WTC11 (cell line): ENCODE measurements around the gene FAM72D.
"Not testable (repeated sequence)": the region's sequence is repeated elsewhere in the genome, so short reads cannot be mapped to it uniquely, and the experiment has no call there.

ENCODE experiments used
- ATF1 ChIP-seq: sonication (generic); formaldehyde crosslinking; IDR thresholded peaks from 2 replicates; pipeline ENCODE4 v1.8.1; 2023; ENCODE audit warnings: mild to moderate bottlenecking, moderate library complexity, missing genetic modification reagents
- CREB1 ChIP-seq: sonication (generic); formaldehyde crosslinking; IDR thresholded peaks from 2 replicates; pipeline ENCODE4 v1.8.0; 2023; ENCODE audit warnings: mild to moderate bottlenecking, missing genetic modification reagents
- ETV6 ChIP-seq: sonication (generic); formaldehyde crosslinking; IDR thresholded peaks from 2 replicates; pipeline ENCODE4 v1.8.1; 2022; ENCODE audit warnings: mild to moderate bottlenecking, missing genetic modification reagents
- GABPB1 ChIP-seq: sonication (generic); formaldehyde crosslinking; IDR thresholded peaks from 2 replicates; pipeline ENCODE4 v1.8.1; 2023; ENCODE audit warnings: mild to moderate bottlenecking, missing genetic modification reagents
- MYBL2 ChIP-seq: sonication (generic); formaldehyde crosslinking; IDR thresholded peaks from 2 replicates; pipeline ENCODE4 v1.8.1; 2023; ENCODE audit warnings: mild to moderate bottlenecking, moderate library complexity, missing genetic modification reagents
- OVOL2 ChIP-seq: fragments of 250-450 bp; sonication (Bioruptor Pico); IDR thresholded peaks from 2 replicates; pipeline ENCODE4 v1.9.0; 2021; ENCODE audit warnings: mild to moderate bottlenecking, borderline replicate concordance
- SMAD3 ChIP-seq: sonication (generic); formaldehyde crosslinking; IDR thresholded peaks from 2 replicates; pipeline ENCODE4 v1.8.0; 2022; ENCODE audit warnings: missing genetic modification reagents, mild to moderate bottlenecking, borderline replicate concordance
- SP1 ChIP-seq: sonication (generic); formaldehyde crosslinking; conservative IDR thresholded peaks from 2 replicates; pipeline ENCODE4 v1.8.1; 2022; ENCODE audit warnings: missing genetic modification reagents
- ZNF232 ChIP-seq: sonication (generic); formaldehyde crosslinking; IDR thresholded peaks from 2 replicates; pipeline ENCODE4 v1.8.0; 2022; ENCODE audit warnings: mild to moderate bottlenecking, missing genetic modification reagents
- TF ChIP-seq, protein P1 (sequence below): fragments of 200-600 bp; IDR thresholded peaks from 2 replicates; pipeline ENCODE4 v1.8.0; 2022; ENCODE audit warnings: antibody characterized with exemption
- TF ChIP-seq, protein P2 (sequence below): sonication (generic); formaldehyde crosslinking; IDR thresholded peaks from 2 replicates; pipeline ENCODE4 v1.8.0; 2022; ENCODE audit warnings: mild to moderate bottlenecking, missing genetic modification reagents
- TF ChIP-seq, protein P3 (sequence below): sonication (generic); formaldehyde crosslinking; IDR thresholded peaks from 2 replicates; pipeline ENCODE4 v1.8.0; 2022; ENCODE audit warnings: mild to moderate bottlenecking, missing genetic modification reagents
- TF ChIP-seq, protein P4 (sequence below): sonication (generic); formaldehyde crosslinking; IDR thresholded peaks from 2 replicates; pipeline ENCODE4 v1.8.0; 2022; ENCODE audit warnings: mild to moderate bottlenecking, missing genetic modification reagents

DNA sequence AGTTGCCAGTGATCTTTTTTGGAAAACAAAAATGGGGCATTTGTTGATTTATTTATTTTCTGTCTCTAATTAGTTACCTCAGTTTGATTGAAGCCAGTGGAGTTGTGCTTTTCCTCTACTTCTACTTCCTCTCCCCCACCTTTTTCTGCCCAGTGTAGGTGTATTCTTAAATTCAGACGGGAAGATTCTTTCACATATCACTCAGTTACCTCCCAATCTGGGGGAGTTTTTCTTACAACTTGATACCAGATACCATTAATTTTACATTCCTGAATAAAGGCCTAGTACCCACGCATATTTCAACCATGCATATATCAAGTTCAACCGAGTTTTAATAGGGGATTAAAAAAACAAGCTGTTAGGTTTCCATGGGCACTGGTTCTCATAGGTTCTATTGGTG lies 15.9 kb downstream of the FAM72D start:
- TF ChIP-seq SP1; MYBL2; GABPB1 (CRISPR knock-in tag); ZNF232 (CRISPR knock-in tag); OVOL2 (CRISPR knock-in tag); SMAD3 (CRISPR knock-in tag); CREB1 (CRISPR knock-in tag); ATF1 (CRISPR knock-in tag); ETV6: not testable (repeated sequence)
- TF ChIP-seq, protein P1, sequence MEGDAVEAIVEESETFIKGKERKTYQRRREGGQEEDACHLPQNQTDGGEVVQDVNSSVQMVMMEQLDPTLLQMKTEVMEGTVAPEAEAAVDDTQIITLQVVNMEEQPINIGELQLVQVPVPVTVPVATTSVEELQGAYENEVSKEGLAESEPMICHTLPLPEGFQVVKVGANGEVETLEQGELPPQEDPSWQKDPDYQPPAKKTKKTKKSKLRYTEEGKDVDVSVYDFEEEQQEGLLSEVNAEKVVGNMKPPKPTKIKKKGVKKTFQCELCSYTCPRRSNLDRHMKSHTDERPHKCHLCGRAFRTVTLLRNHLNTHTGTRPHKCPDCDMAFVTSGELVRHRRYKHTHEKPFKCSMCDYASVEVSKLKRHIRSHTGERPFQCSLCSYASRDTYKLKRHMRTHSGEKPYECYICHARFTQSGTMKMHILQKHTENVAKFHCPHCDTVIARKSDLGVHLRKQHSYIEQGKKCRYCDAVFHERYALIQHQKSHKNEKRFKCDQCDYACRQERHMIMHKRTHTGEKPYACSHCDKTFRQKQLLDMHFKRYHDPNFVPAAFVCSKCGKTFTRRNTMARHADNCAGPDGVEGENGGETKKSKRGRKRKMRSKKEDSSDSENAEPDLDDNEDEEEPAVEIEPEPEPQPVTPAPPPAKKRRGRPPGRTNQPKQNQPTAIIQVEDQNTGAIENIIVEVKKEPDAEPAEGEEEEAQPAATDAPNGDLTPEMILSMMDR, result not testable (repeated sequence)
- TF ChIP-seq, protein P2, sequence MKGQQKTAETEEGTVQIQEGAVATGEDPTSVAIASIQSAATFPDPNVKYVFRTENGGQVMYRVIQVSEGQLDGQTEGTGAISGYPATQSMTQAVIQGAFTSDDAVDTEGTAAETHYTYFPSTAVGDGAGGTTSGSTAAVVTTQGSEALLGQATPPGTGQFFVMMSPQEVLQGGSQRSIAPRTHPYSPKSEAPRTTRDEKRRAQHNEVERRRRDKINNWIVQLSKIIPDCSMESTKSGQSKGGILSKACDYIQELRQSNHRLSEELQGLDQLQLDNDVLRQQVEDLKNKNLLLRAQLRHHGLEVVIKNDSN, result not testable (repeated sequence)
- TF ChIP-seq, protein P3, sequence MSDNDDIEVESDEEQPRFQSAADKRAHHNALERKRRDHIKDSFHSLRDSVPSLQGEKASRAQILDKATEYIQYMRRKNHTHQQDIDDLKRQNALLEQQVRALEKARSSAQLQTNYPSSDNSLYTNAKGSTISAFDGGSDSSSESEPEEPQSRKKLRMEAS (CRISPR knock-in tag), result not testable (repeated sequence)
- TF ChIP-seq, protein P4, sequence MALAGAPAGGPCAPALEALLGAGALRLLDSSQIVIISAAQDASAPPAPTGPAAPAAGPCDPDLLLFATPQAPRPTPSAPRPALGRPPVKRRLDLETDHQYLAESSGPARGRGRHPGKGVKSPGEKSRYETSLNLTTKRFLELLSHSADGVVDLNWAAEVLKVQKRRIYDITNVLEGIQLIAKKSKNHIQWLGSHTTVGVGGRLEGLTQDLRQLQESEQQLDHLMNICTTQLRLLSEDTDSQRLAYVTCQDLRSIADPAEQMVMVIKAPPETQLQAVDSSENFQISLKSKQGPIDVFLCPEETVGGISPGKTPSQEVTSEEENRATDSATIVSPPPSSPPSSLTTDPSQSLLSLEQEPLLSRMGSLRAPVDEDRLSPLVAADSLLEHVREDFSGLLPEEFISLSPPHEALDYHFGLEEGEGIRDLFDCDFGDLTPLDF (CRISPR knock-in tag), result not testable (repeated sequence)
